ENCODE measurements around the gene PDE8B.

DNA sequence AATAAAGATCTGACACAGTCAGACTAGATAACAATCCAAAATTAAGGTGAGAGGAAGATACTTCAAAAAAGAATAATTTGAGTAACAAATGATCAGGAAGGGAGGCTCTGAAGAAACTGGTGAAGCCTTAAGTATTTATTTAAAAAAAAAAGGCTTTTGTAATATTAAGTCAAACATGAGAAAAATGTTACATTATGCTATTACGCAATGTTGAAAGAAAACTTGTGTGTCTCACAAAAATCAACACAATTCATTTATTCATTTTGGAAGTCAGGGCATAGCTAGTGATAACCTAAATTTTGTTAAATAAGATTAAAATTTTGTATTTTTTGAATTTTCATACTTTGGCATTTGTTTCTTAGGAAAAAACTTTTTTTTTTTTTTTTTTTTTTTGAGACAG, 253.4 kb downstream of the PDE8B start:
- TF ChIP-seq, protein P1, sequence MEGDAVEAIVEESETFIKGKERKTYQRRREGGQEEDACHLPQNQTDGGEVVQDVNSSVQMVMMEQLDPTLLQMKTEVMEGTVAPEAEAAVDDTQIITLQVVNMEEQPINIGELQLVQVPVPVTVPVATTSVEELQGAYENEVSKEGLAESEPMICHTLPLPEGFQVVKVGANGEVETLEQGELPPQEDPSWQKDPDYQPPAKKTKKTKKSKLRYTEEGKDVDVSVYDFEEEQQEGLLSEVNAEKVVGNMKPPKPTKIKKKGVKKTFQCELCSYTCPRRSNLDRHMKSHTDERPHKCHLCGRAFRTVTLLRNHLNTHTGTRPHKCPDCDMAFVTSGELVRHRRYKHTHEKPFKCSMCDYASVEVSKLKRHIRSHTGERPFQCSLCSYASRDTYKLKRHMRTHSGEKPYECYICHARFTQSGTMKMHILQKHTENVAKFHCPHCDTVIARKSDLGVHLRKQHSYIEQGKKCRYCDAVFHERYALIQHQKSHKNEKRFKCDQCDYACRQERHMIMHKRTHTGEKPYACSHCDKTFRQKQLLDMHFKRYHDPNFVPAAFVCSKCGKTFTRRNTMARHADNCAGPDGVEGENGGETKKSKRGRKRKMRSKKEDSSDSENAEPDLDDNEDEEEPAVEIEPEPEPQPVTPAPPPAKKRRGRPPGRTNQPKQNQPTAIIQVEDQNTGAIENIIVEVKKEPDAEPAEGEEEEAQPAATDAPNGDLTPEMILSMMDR (IDR thresholded peaks at IDR 0.05; ENCODE audit: borderline replicate concordance, extremely low read depth, low read length, poor library complexity, severe bottlenecking), result no peak
- no peak for TF ChIP-seq EZH2 (IDR thresholded peaks at IDR 0.05; ENCODE audit: borderline replicate concordance, low read depth, low read length, severe bottlenecking)
